ENCODE measurements around the gene STK33.

Gene STK33

DNA sequence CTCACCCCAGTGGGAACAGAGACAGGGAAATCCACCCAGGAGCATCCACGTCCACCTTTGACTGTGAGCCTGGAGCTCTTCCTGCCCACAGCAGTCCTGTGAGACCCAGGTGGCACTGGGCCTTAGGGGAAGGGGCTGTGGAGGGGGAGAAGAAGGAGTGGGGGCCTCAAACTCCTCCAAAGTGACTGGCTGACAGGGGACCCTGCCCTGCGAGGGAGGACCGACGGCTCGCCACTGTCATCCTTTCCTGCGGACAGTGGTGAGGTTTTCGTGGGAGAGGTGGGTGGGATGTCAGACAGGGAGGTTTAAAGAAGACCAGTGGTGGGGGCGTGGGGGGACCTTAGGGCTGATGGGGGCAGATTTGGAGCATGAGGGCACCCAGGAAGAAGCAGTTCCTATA is 237.8 kb downstream of the STK33 start:
- DNase-seq (ENCODE audit: low spot score): no peak

DNA sequence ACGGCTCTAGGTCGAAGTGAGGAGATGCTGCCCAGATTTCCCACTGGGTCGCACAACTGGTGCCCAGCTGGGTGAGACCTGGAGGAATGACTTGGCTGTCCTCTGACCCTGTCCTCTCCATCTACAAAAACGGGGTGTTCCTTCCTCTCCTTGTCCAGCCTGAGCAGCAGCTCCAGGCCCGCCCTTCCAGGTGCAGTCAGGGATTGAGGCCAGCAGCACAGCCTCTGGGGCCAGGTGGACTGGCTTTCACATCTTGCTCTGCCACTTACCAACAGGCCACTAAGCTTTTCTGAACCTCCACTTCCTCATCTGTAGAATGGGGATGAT is 238.6 kb downstream of the STK33 start:
- DNase-seq (ENCODE audit: low spot score): no peak

DNA sequence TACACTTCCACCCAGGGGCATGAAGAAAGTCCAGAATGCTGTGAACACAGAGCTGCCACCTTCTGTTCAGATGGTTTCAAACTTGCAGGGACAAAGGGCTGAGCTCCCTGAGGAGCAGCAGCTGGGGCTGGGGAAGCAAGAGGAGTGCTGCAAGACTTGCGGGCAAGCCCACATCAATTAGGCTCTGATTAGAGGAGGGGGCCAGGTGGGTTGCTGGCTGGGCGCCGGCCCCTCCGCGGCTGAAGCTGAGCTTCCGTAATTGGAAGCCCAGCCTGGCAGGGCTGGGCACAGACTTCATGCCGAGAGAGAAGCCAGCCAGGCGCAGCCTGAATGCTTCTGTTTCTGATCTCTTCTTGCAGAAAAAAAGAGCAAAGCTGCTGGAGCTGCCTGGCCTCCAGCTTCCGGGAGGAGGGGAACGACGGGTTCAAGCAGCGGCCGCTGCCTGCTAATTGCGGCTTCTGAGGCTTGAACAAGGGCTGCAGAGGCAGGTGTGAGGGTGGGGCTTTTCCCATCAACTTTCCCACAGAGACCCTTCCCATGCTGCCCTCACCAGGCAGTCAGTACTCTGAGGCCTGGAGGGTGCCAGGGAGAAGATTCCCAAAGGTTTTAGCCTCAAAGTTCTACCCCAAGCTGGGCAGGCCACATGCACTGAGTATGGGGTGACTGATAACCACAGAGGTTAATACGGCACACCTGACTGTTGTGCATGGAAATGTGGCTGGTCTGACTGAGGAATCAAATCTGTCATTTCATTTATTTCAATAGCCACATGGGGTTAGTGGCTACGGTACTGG is 239.2 kb downstream of the STK33 start:
- no peak for DNase-seq (ENCODE audit: low spot score)

DNA sequence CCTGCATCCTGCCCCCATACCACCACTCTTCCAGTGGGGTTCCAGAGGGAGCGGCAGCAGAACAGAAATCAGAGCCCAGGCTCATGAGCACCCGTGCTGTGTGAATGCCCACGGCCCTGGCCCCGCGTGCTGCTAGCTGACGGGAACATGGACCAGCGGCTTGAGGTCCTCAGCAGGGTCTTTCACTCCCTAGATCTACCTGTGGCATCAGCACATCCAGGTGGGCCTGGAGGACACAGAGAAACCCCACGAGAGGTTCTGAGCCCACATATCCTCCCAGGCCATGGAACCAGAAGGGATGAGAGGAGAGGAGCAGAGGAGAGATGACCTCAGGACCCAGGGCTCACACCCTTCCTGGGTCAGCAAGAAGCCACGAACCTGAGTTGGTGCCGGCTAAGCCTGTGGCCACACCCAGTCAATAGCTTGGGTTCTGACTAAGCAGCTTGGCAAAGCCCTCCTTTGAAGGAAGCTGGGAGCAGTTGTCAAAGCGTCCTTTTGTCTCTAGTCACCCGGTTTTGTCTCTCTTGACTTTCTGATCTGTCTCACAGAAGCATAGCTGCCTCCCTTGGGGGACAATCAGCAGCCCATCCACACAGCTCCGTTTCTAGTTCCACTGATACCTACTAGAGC is 241.0 kb downstream of the STK33 start:
- DNase-seq (ENCODE audit: low spot score): no peak

DNA sequence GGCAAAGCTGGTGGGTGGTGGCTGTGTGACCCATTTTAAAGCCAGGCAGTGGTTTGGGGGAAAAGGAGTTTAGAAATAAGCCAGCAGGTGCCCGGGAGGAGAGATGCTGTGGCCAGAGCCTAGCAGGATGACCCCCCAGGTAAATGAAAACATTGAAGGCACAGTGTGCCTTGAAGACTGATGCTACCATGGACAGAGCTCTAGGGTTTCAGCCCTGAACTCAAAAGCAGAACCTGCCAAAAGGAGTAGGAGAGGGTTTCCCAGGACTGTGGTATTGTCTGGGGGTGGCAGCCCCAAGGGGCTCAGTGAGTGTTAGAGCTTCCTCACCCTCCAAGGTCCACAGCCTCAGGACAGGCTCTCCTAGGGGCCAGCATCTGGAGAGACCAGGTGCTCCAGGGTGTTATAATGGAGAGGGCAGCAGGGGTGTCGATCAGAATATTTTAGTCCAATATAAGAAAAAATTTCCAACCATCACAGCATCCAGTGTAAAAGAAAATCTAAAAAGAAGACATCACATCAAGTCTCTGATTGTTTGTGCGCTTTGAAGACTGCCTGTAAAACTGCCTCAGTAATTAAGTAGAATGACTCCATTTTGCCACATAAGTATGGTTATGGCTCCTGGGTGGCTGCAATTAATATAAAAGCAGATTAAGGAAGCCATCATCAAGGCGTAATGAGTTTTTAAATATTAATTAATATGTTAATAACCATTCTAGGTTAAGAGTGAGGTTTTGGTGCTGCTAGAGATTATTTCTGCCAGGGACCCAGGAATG is 241.7 kb downstream of the STK33 start:
- no peak for DNase-seq (ENCODE audit: low spot score)

DNA sequence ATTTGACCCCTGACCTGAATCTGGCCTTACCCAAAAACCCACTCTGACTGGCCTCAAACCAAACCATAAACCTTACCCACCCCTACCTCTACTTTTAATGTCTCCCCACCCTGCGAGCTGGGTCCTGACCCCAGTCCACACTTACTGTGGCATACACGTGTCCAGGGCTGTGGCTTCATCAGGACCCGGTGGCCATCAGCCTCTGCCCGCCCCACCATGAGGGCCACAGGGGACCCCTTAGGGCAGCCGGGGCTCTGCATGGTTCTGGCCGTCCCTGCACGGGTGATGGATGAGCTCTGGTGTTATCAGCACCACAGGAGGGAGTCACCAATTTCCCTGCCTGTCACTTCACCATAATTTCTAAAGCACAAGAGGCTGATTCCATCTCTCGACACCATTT is 242.8 kb downstream of the STK33 start:
- no peak for DNase-seq (ENCODE audit: low spot score)

DNA sequence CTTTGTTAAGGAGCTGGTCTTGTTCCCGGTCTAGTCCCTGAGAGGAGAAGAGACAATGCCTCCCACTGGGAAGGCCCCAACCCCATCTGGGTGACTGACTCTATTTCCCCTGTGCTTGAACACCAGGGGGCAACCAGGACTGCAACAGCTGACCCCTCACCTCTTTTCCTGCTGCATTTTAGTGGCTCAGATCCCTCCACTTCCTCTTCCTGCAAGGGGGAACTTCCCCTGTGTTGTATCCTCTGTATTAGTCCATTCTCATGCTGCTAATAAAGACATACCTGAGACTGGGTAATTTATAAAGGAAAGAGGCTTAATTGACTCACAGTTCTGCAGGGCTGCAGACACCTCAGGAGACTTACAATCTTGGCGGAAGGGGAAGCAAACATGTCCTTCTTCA is 246.1 kb downstream of the STK33 start:
- no peak for DNase-seq (ENCODE audit: low spot score)

DNA sequence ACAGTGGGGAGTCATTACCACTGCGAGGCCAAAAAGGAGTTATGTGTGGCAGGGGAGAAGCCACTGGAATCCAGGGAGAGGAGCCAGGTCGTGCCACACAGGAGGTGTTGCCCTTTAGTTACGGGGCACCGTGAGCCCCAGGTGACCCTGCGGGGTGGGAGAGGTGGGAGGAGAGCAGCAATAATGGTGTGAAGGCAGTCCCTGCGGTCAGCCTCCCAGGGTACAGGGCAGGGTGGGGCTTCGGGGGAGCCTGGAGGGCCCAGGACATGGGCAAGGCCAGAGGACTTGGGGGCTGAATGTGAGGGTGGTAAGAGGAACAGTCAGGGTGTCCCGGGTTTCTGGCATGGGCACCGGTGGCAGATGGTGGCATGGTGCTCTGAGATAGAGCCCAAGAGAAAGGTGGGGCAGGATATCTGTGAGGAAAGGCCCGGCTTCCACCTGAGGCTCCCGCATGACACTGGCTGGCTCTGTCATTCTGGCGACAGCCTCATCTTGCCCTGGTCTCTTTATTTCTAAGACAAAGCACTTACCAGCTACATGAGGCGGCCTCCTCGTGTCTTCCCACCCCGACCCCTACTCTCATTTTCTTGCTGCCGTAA is 247.8 kb downstream of the STK33 start:
- DNase-seq (ENCODE audit: low spot score): no peak

DNA sequence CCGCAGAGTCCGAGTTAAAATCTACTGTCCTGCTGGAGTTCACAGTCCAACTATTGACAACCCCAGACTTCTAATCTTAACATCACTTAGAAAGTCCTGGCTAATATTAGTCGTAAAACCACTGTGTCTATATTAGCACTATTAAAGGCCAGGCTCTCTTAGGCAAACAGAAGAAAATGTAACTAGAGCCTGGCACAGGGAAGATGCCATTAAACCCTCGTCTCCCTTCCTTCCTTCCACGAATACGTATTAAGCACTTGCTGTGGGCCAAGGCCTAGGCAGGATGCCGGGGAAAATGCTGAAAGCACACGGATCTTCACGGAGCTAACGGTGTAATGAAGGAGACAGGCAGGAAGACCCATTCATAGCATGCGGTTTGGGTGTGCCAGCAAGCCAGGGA is 248.8 kb downstream of the STK33 start:
- no peak for DNase-seq (ENCODE audit: low spot score)

DNA sequence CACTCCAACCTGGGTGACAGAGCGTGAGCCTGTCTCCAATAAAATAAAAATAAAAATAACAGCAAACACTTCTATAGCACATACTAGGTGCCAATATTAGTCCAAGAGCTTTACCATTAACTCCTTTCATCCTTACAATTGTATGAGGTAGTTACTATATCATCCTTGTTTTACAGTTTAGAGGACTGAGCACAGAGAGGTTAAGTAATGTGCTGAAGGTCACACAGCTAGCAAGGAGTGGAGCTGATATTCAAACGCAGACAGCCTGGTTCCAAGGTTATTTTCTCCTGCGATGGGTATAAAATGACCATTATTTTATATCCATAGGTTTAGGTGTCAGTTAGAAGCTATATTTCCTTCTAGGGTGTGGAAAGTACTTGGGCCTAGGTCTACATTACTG is 249.7 kb downstream of the STK33 start:
- no peak for DNase-seq (ENCODE audit: low spot score)

DNA sequence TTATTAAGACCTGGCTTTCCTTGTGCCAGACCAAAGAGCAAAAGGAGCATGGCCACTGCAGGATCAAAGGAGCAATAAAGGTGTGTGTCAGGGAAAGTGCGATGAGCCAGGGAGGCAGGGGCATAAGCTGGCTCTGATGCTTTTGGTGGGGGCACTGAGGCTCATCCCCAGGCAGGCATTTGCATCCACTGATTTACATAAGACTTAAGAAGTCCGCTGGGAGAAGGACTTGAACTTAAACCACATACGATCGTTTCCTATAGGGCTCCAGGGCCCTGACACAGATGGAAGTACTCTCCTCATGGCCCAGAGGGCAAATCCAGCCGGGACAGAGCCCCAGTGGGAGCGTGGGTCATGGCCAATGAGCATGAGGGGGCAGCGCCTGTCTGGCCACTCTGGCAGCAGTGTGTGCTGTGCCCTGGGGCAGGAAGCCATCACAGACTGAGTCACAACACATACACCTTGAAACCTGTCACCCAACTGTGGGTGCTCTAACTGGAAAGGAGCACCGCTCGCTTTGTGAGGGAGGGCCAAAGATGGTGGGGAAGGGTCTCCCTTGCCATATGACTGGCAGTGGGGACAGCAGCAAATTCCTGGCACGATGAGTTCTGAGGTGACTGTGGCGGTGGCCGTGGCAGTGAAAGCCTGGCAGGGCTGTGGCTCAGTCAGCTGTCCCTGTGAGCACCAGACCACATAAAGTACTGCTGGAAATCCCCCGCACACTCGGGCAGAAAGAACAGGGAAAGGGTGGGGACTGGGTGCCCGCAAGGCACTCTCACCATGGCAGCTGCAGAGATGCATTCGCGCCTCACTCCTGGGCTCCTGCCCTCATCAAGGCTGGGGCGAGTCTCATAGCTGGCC is 251.0 kb downstream of the STK33 start:
- DNase-seq (ENCODE audit: low spot score): no peak

DNA sequence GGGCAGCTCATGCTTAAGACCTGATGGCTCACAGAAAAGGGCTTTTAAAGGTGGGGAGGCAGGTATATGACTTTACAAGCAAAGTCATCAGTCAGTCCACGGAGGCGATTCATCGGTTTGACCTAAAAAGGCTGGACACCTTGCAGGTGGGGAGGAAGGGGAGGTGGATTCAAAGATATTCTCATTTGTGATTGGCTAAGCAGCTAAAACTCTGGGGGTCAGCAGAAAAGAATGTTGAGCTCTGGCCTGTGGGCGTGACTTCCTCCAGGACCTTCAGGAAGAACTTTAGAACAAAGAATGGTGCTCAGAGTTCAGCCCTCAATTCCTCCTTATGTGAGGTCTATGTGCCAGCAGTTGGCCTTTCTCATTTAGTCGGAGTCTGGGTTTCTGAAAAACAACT is 252.0 kb downstream of the STK33 start:
- no peak for DNase-seq (ENCODE audit: low spot score)

Measured in AG08395 (cell line).